SK-N-SH treated with all-trans-retinoic acid at 6 μM for 48 hours (cell line): ENCODE measurements around the gene SEC23IP.

Experiments
- ARNTL ChIP-seq: fragments of 450-650 bp; formaldehyde crosslinking; IDR thresholded peaks from 2 replicates; pipeline ENCODE4 v1.5.0; 2020; ENCODE audit warnings: low read depth, mild to moderate bottlenecking, moderate library complexity, borderline replicate concordance
- BACH2 ChIP-seq: fragments of 250-450 bp; sonication (Bioruptor Pico); IDR thresholded peaks from 2 replicates; pipeline ENCODE4 v1.9.0; 2021; ENCODE audit warnings: mild to moderate bottlenecking, borderline replicate concordance
- CSDC2 ChIP-seq: fragments of 250-450 bp; sonication (Bioruptor Pico); IDR thresholded peaks from 2 replicates; pipeline ENCODE4 v1.5.0; 2020; ENCODE audit warnings: mild to moderate bottlenecking, moderate library complexity
- ESRRG ChIP-seq: fragments of 250-450 bp; sonication (Bioruptor Pico); IDR thresholded peaks from 2 replicates; pipeline ENCODE4 v1.6.1; 2021; ENCODE audit warnings: mild to moderate bottlenecking
- ISL1 ChIP-seq: fragments of 250-450 bp; sonication (Bioruptor Pico); IDR thresholded peaks from 2 replicates; pipeline ENCODE4 v2.1.2; 2022; ENCODE audit warnings: mild to moderate bottlenecking, moderate library complexity
- PATZ1 ChIP-seq: fragments of 250-450 bp; sonication (Bioruptor Pico); IDR thresholded peaks from 2 replicates; pipeline ENCODE4 v1.8.0; 2020; ENCODE audit warnings: mild to moderate bottlenecking, moderate library complexity, borderline replicate concordance
- PPARA ChIP-seq: fragments of 250-450 bp; sonication (Bioruptor Pico); IDR thresholded peaks from 2 replicates; pipeline ENCODE4 v1.5.0; 2020; ENCODE audit warnings: mild to moderate bottlenecking, borderline replicate concordance
- SNAI2 ChIP-seq: fragments of 250-450 bp; sonication (Bioruptor Pico); IDR thresholded peaks from 2 replicates; pipeline ENCODE4 v1.5.0; 2020; ENCODE audit warnings: mild to moderate bottlenecking, moderate library complexity
- TOX ChIP-seq: fragments of 250-450 bp; sonication (Bioruptor Pico); IDR thresholded peaks from 2 replicates; pipeline ENCODE4 v1.8.0; 2021; ENCODE audit warnings: mild to moderate bottlenecking, moderate library complexity, borderline replicate concordance
- ZFP3 ChIP-seq: fragments of 250-450 bp; sonication (Bioruptor Pico); IDR thresholded peaks from 2 replicates; pipeline ENCODE4 v1.5.0; 2020; ENCODE audit warnings: mild to moderate bottlenecking, moderate library complexity
- ZFP30 ChIP-seq: fragments of 450-650 bp; formaldehyde crosslinking; IDR thresholded peaks from 2 replicates; pipeline ENCODE4 v1.5.0; 2022; ENCODE audit warnings: mild to moderate bottlenecking, moderate library complexity
- ZNF8 ChIP-seq: fragments of 450-650 bp; formaldehyde crosslinking; IDR thresholded peaks from 2 replicates; pipeline ENCODE4 v1.5.0; 2020; ENCODE audit warnings: mild to moderate bottlenecking, moderate library complexity
- TF ChIP-seq, protein P1 (sequence below): fragments of 250-450 bp; sonication (Bioruptor Pico); IDR thresholded peaks from 2 replicates; pipeline ENCODE4 v1.5.0; 2020; ENCODE audit warnings: mild to moderate bottlenecking, moderate library complexity
- TF ChIP-seq, protein P2 (sequence below): fragments of 250-450 bp; sonication (Bioruptor Pico); IDR thresholded peaks from 2 replicates; pipeline ENCODE4 v1.5.1; 2020; ENCODE audit warnings: low read depth, mild to moderate bottlenecking, moderate library complexity

GRCh38 chr10:119893074-119893473 is 544 bp downstream of the SEC23IP start:
- TF ChIP-seq ARNTL (CRISPR knock-in tag) (no peak), ZNF8 (CRISPR knock-in tag) (no peak), ZFP30 (CRISPR knock-in tag) (no peak), PATZ1 (CRISPR knock-in tag) (no peak), TOX (CRISPR knock-in tag) (no peak), BACH2 (no peak), ISL1 (CRISPR knock-in tag) (no peak), CSDC2 (no peak), SNAI2 (CRISPR knock-in tag) (no peak), ESRRG (CRISPR knock-in tag) (no peak), PPARA (no peak), ZFP3 (CRISPR knock-in tag) (no peak)
- TF ChIP-seq, protein P1, sequence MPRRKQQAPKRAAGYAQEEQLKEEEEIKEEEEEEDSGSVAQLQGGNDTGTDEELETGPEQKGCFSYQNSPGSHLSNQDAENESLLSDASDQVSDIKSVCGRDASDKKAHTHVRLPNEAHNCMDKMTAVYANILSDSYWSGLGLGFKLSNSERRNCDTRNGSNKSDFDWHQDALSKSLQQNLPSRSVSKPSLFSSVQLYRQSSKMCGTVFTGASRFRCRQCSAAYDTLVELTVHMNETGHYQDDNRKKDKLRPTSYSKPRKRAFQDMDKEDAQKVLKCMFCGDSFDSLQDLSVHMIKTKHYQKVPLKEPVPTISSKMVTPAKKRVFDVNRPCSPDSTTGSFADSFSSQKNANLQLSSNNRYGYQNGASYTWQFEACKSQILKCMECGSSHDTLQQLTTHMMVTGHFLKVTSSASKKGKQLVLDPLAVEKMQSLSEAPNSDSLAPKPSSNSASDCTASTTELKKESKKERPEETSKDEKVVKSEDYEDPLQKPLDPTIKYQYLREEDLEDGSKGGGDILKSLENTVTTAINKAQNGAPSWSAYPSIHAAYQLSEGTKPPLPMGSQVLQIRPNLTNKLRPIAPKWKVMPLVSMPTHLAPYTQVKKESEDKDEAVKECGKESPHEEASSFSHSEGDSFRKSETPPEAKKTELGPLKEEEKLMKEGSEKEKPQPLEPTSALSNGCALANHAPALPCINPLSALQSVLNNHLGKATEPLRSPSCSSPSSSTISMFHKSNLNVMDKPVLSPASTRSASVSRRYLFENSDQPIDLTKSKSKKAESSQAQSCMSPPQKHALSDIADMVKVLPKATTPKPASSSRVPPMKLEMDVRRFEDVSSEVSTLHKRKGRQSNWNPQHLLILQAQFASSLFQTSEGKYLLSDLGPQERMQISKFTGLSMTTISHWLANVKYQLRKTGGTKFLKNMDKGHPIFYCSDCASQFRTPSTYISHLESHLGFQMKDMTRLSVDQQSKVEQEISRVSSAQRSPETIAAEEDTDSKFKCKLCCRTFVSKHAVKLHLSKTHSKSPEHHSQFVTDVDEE (CRISPR knock-in tag): no peak
- TF ChIP-seq, protein P2, sequence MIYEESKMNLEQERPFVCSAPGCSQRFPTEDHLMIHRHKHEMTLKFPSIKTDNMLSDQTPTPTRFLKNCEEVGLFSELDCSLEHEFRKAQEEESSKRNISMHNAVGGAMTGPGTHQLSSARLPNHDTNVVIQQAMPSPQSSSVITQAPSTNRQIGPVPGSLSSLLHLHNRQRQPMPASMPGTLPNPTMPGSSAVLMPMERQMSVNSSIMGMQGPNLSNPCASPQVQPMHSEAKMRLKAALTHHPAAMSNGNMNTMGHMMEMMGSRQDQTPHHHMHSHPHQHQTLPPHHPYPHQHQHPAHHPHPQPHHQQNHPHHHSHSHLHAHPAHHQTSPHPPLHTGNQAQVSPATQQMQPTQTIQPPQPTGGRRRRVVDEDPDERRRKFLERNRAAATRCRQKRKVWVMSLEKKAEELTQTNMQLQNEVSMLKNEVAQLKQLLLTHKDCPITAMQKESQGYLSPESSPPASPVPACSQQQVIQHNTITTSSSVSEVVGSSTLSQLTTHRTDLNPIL (CRISPR knock-in tag): no peak
